MM.1S (cell line): ENCODE data around the gene TCF12.

ENCODE experiments used
- DNase-seq: peaks from one replicate; pipeline ENCODE4 v3.0.0-alpha.2; 2015
- H2AFZ ChIP-seq: fragments of 300-600 bp; sonication (generic); 2 replicates; pipeline ENCODE4 v1.6.0; 2016; ENCODE audit warnings: antibody characterized with exemption, low read length
- H3F3A ChIP-seq: fragments of 300-600 bp; sonication (generic); 2 replicates; pipeline ENCODE4 v1.6.1; 2016; ENCODE audit warnings: mild to moderate bottlenecking, antibody characterized with exemption, low read length, moderate library complexity, mixed read lengths; ENCODE audit not compliant: insufficient read depth
- H3K27ac ChIP-seq: fragments of 300-600 bp; sonication (generic); 2 replicates; pipeline ENCODE4 v1.5.1; 2016; ENCODE audit warnings: mild to moderate bottlenecking, low read length
- H3K27me3 ChIP-seq: fragments of 300-600 bp; sonication (generic); replicated peaks from 2 replicates; pipeline ENCODE4 v1.6.0; 2016; ENCODE audit warnings: low read length; ENCODE audit not compliant: insufficient read depth
- H3K36me3 ChIP-seq: fragments of 300-600 bp; sonication (generic); replicated peaks from 2 replicates; pipeline ENCODE4 v1.6.1; 2016; ENCODE audit warnings: mild to moderate bottlenecking, low read length, mixed read lengths; ENCODE audit not compliant: insufficient read depth
- H3K4me1 ChIP-seq: fragments of 300-600 bp; sonication (generic); 2 replicates; pipeline ENCODE4 v1.6.1; 2016; ENCODE audit warnings: low read length, mixed read lengths
- H3K4me2 ChIP-seq: fragments of 300-600 bp; sonication (generic); 2 replicates; pipeline ENCODE4 v1.6.0; 2016; ENCODE audit warnings: low read depth, low read length
- H3K4me3 ChIP-seq: fragments of 300-600 bp; sonication (generic); 2 replicates; pipeline ENCODE4 v1.5.1; 2016; ENCODE audit warnings: low read length, mixed read lengths
- H3K79me2 ChIP-seq: fragments of 300-600 bp; sonication (generic); 2 replicates; pipeline ENCODE4 v1.6.1; 2016; ENCODE audit warnings: mixed run types, low read length, mixed read lengths
- H3K9ac ChIP-seq: fragments of 300-600 bp; sonication (generic); 2 replicates; pipeline ENCODE4 v1.6.1; 2016; ENCODE audit warnings: low read length, mixed read lengths
- H3K9me2 ChIP-seq: fragments of 300-600 bp; sonication (generic); replicated peaks from 2 replicates; pipeline ENCODE4 v1.6.1; 2016; ENCODE audit warnings: mild to moderate bottlenecking, low read length, mixed read lengths; ENCODE audit not compliant: insufficient read depth
- H3K9me3 ChIP-seq: fragments of 300-600 bp; sonication (generic); replicated peaks from 2 replicates; pipeline ENCODE4 v1.6.1; 2016; ENCODE audit warnings: mild to moderate bottlenecking, low read length, mixed read lengths; ENCODE audit not compliant: insufficient read depth
- H4K20me1 ChIP-seq: fragments of 300-600 bp; sonication (generic); 2 replicates; pipeline ENCODE4 v1.6.1; 2016; ENCODE audit warnings: mild to moderate bottlenecking, low read length, moderate library complexity, mixed read lengths; ENCODE audit not compliant: insufficient read depth
- EZH2 ChIP-seq: fragments of 300-600 bp; sonication (generic); optimal IDR thresholded peaks from 2 replicates; pipeline ENCODE3; 2017; ENCODE audit warnings: low read depth, mild to moderate bottlenecking, antibody characterized with exemption, low read length, mixed read lengths
- EZH2phosphoT487 ChIP-seq: fragments of 300-600 bp; sonication (generic); IDR thresholded peaks from 2 replicates; pipeline ENCODE4 v1.6.1; 2018; ENCODE audit warnings: antibody characterized with exemption, low read length
- TF ChIP-seq, protein P1 (sequence below): fragments of 300-600 bp; sonication (generic); IDR thresholded peaks from 2 replicates; pipeline ENCODE4 v1.5.1; 2016; ENCODE audit warnings: antibody characterized with exemption, low read length, mixed read lengths

TCF12 gene

DNA sequence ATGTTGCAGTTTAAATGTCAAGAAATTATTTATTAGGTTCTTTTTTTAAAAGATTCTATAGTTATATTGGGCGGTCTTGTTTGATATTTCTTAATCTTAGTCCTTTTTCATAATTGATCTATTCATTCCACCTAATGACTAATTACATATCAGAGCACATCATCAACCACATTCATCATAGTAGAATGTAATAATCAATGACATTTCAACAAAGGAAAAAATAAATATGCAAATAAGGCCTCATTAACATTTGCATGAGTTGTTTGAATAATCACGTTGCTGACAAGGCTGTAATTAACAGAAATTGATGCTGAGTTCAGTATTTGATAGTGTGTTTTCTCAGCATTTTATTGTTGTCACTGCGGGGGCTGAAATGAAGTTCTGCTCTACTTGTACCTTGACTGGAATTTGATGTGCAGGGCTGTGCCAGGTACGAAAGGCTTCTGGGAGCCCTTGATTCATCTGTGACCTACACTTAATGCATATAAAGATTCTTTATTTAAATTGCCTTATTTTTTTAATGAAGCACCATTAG, 215.7 kb downstream of the TCF12 start:
- H2AFZ ChIP-seq = no peak overlapping the region
- H3K4me1 ChIP-seq = peaks cover 17% of the 10 kb centered on the region
- no peak for DNase-seq
- TF ChIP-seq EZH2phosphoT487 (no peak), EZH2 (no peak)
- TF ChIP-seq, protein P1, sequence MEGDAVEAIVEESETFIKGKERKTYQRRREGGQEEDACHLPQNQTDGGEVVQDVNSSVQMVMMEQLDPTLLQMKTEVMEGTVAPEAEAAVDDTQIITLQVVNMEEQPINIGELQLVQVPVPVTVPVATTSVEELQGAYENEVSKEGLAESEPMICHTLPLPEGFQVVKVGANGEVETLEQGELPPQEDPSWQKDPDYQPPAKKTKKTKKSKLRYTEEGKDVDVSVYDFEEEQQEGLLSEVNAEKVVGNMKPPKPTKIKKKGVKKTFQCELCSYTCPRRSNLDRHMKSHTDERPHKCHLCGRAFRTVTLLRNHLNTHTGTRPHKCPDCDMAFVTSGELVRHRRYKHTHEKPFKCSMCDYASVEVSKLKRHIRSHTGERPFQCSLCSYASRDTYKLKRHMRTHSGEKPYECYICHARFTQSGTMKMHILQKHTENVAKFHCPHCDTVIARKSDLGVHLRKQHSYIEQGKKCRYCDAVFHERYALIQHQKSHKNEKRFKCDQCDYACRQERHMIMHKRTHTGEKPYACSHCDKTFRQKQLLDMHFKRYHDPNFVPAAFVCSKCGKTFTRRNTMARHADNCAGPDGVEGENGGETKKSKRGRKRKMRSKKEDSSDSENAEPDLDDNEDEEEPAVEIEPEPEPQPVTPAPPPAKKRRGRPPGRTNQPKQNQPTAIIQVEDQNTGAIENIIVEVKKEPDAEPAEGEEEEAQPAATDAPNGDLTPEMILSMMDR = no peak
- no peaks in the 10 kb centered on the region for H3K9me3 ChIP-seq
- no peak overlapping the region for H3K4me3 ChIP-seq
- no peaks in the 10 kb centered on the region for H3K27me3 ChIP-seq
- no peaks in the 10 kb centered on the region for H3K9me2 ChIP-seq
- no peaks in the 10 kb centered on the region for H3K36me3 ChIP-seq
- no peaks in the 10 kb centered on the region; the same call in 1 of the 2 replicates for H3F3A ChIP-seq
- no peak overlapping the region for H3K4me2 ChIP-seq
- H3K79me2 ChIP-seq = no peaks in the 10 kb centered on the region
- H4K20me1 ChIP-seq = no peaks in the 10 kb centered on the region
- H3K9ac ChIP-seq = no peak overlapping the region
- no peak overlapping the region for H3K27ac ChIP-seq

DNA sequence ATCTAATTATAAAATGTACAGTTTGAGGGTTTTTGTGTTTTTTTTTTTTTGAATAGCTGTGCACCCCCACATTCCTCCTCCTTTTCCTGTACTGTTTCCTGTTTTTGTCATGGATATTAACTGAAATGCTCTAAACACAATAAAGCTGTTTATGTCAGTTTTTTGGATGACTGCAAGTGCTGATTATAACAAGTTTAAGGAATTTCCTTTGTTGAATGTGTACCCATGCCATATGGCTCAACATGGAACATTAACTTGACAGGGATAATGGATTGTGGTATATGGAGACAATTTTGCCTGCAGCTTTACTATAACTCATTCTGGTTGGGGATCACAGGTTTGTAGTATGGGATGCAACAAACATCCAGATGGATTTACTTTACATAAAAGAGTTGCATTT, 216.4 kb downstream of the TCF12 start:
- Histone ChIP-seq H3K9me2 (no peaks in the 10 kb centered on the region), H3K9ac (no peak overlapping the region), H2AFZ (no peak overlapping the region), H3K27me3 (no peaks in the 10 kb centered on the region), H3F3A (no peaks in the 10 kb centered on the region; the same call in 1 of the 2 replicates), H3K4me2 (no peak overlapping the region), H3K79me2 (no peaks in the 10 kb centered on the region), H3K9me3 (no peaks in the 10 kb centered on the region), H3K27ac (no peak overlapping the region), H3K36me3 (no peaks in the 10 kb centered on the region), H4K20me1 (no peaks in the 10 kb centered on the region), H3K4me3 (no peak overlapping the region), H3K4me1 (peaks cover 17% of the 10 kb centered on the region)
- TF ChIP-seq EZH2 (no peak), EZH2phosphoT487 (no peak)
- TF ChIP-seq, protein P1 = no peak
- DNase-seq = no peak

DNA sequence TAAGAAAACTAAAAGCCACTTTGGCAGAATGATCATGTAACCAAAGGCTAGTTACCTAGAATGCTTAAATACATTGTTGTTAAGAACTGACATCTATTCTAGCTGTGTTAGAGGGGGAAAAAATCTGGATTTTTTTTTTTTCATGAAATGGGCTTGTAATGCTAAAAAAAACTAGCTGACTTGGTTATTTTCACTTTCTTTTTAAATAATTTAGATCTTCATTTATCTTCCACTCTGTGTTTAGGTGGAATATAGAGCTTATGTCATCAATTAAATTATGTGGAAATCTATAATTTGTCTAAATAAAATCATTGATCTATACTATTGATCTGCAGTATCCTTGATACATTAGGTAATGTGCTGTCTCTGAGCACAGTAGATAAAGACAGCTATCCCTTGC, 217.4 kb downstream of the TCF12 start:
- peak overlapping the region; percentile 89 for H3K4me2 ChIP-seq
- TF ChIP-seq, protein P1 = no peak
- TF ChIP-seq EZH2phosphoT487 (no peak), EZH2 (no peak)
- H3K27ac ChIP-seq = peak overlapping the region; percentile 32; the same call in 1 of the 2 replicates
- H3K4me3 ChIP-seq = peak overlapping the region; percentile 49
- peaks cover 17% of the 10 kb centered on the region for H3K4me1 ChIP-seq
- peak; percentile 18 for DNase-seq
- no peaks in the 10 kb centered on the region for H3K36me3 ChIP-seq
- H3K79me2 ChIP-seq = no peaks in the 10 kb centered on the region
- no peaks in the 10 kb centered on the region for H3K27me3 ChIP-seq
- no peaks in the 10 kb centered on the region for H3K9me3 ChIP-seq
- H2AFZ ChIP-seq = peak overlapping the region; percentile 41
- no peaks in the 10 kb centered on the region for H4K20me1 ChIP-seq
- peak overlapping the region; percentile 19; the same call in 1 of the 2 replicates for H3K9ac ChIP-seq
- H3K9me2 ChIP-seq = no peaks in the 10 kb centered on the region
- H3F3A ChIP-seq = no peaks in the 10 kb centered on the region; the same call in 1 of the 2 replicates
